Upper lobe of left lung (tissue), 6 donors: Measurements from ENCODE around the gene COBL. TPM values are rescaled to one million over a fixed set of nuclear protein-coding genes. Genes with fewer than 3 reads are reported as not detected.

Experiments
- ATAC-seq, 2 donors: fragments of 200-7000 bp; cut with Tn5 transposase; one replicate each; pipeline ENCODE4 v1.9.1; 2022; ENCODE audit warnings: mild to moderate bottlenecking in 2 of 2, moderate library complexity in 2 of 2; ENCODE audit not compliant: low FRiP score in 2 of 2
- DNase-seq, 2 donors: peaks; one replicate each; pipeline ENCODE4 v3.0.0-alpha.2; 2019 to 2020
- H3K27ac ChIP-seq, 4 donors: fragments of 200-600 bp; sonication (generic); one replicate each; pipeline ENCODE4 v1.5.1; 2016 to 2019
- H3K27me3 ChIP-seq, 4 donors: fragments of 200-600 bp; sonication (generic); one replicate each; pipeline ENCODE4 v1.5.1; 2017 to 2019
- H3K36me3 ChIP-seq, 4 donors: fragments of 200-600 bp; sonication (generic); one replicate each; pipeline ENCODE4 v1.5.1; 2016 to 2019
- H3K4me1 ChIP-seq, 4 donors: fragments of 200-600 bp; sonication (generic); one replicate each; pipeline ENCODE4 v1.5.1; 2018 to 2019
- H3K4me3 ChIP-seq, 4 donors: fragments of 200-600 bp; sonication (generic); one replicate each; pipeline ENCODE4 v1.5.1; 2017 to 2019; ENCODE audit warnings: mild to moderate bottlenecking in 2 of 4, moderate library complexity in 1 of 4
- H3K9me3 ChIP-seq, 4 donors: fragments of 200-600 bp; sonication (generic); one replicate each; pipeline ENCODE4 v1.5.1; 2018 to 2019
- CTCF ChIP-seq, 6 experiments: fragments of 450-650 bp in 4 of 6; fragments of 200-600 bp in 2 of 6; sonication (generic) in 2 of 6; IDR thresholded peaks; one replicate each; pipeline ENCODE4 v1.5.1; 2016 to 2019; ENCODE audit warnings: antibody characterized with exemption in 6 of 6
- EP300 ChIP-seq, 4 donors: sonication (generic); formaldehyde crosslinking; IDR thresholded peaks; one replicate each; pipeline ENCODE4 v1.5.1; 2017; ENCODE audit warnings: antibody characterized with exemption in 4 of 4, control low read depth in 2 of 4
- POLR2A ChIP-seq, 4 donors: fragments of 450-650 bp; IDR thresholded peaks; one replicate each; pipeline ENCODE4 v1.5.1; 2016 to 2017; ENCODE audit warnings: antibody characterized with exemption in 4 of 4, mild to moderate bottlenecking in 2 of 4
- POLR2AphosphoS5 ChIP-seq, 2 donors: sonication (generic); formaldehyde crosslinking; IDR thresholded peaks; one replicate each; pipeline ENCODE4 v1.5.1; 2017; ENCODE audit warnings: antibody characterized with exemption in 2 of 2
- WGBS, 2 donors: methylation state at CpG; one replicate each; pipeline ENCODE4 v1.1.5; 2017 to 2018; 5-methylcytosine and 5-hydroxymethylcytosine counted together
- total RNA-seq, 6 donors: library from RNA; depleted of rRNA in 4 of 6; stranded (reverse); fragments of >200 nt in 4 of 6; gene quantifications; one replicate each; pipeline versions ENCODE4 v1.1.0 to v1.2.1, GENCODE V29; 2016 to 2021
- donor health status: DM: no; HTN: no; CAD: no; lungs with moderate emphysema.
- donor health status: DM: no; HTN: yes; CAD: no; lungs with severe emphysema.

COBL gene
- total RNA-seq, 6 donors from 2014 or later, result 27.0 to 54.7 (median 36.8) TPM

- 68 to 78% methylated on average over 7 of the region's 7 CpGs for WGBS, 2 donors
- TF ChIP-seq POLR2A (IDR thresholded peaks at IDR 0.05) (no peak), EP300 (IDR thresholded peaks at IDR 0.05) (no peak)
- H3K27ac ChIP-seq, result no peak overlapping the region
- no peaks in the 10 kb centered on the region for H3K36me3 ChIP-seq
- no peaks in the 10 kb centered on the region for H3K9me3 ChIP-seq
- DNase-seq, result peak in 1 of 2 donors; percentile 37
- H3K4me3 ChIP-seq, result no peak overlapping the region
- no peak for ATAC-seq
- no peaks in the 10 kb centered on the region for H3K27me3 ChIP-seq
- H3K4me1 ChIP-seq, result no peaks in the 10 kb centered on the region
Observed at GRCh38 chr7:51276091-51276605, 40.5 kb downstream of the COBL start.

GRCh38 chr7:51275532-51275931, 41.1 kb downstream of the COBL start:
- no peak for ATAC-seq
- 67 to 78% methylated on average over 8 to 9 of the region's 9 CpGs for WGBS, 2 donors
- no peak overlapping the region for H3K27ac ChIP-seq

GRCh38 chr7:51274955-51275354, 41.7 kb downstream of the COBL start:
- Histone ChIP-seq H3K27ac (no peak overlapping the region), H3K36me3 (no peaks in the 10 kb centered on the region), H3K4me1 (no peaks in the 10 kb centered on the region), H3K9me3 (no peaks in the 10 kb centered on the region), H3K27me3 (no peaks in the 10 kb centered on the region), H3K4me3 (no peak overlapping the region)
- DNase-seq (no peak), ATAC-seq (peak in 1 of 2 donors; percentile 31)
- 81 to 95% methylated on average over 7 of the region's 7 CpGs for WGBS, 2 donors
- TF ChIP-seq POLR2A (IDR thresholded peaks at IDR 0.05) (no peak), CTCF (IDR thresholded peaks at IDR 0.05) (no peak)

More at GRCh38 chr7:51275532-51275931, 41.1 kb downstream of the COBL start:
- no peaks in the 10 kb centered on the region for H3K9me3 ChIP-seq
- H3K4me3 ChIP-seq, result no peak overlapping the region
- H3K4me1 ChIP-seq, result no peaks in the 10 kb centered on the region
- H3K27me3 ChIP-seq, result no peaks in the 10 kb centered on the region
- TF ChIP-seq POLR2A (IDR thresholded peaks at IDR 0.05) (no peak), EP300 (IDR thresholded peaks at IDR 0.05) (no peak)
- no peaks in the 10 kb centered on the region for H3K36me3 ChIP-seq
- peak in 1 of 2 donors; percentile 68 for DNase-seq

GRCh38 chr7:51274001-51274400, 42.6 kb downstream of the COBL start:
- no peak overlapping the region for H3K27ac ChIP-seq
- TF ChIP-seq POLR2A (IDR thresholded peaks at IDR 0.05) (no peak), CTCF (IDR thresholded peaks at IDR 0.05) (no peak), EP300 (IDR thresholded peaks at IDR 0.05) (no peak), POLR2AphosphoS5 (IDR thresholded peaks at IDR 0.05) (no peak)
- ATAC-seq (no peak), DNase-seq (peak in 1 of 2 donors; percentile 52)
- no peaks in the 10 kb centered on the region for H3K9me3 ChIP-seq
- no peaks in the 10 kb centered on the region for H3K27me3 ChIP-seq
- H3K4me1 ChIP-seq, result no peaks in the 10 kb centered on the region
- no peak overlapping the region for H3K4me3 ChIP-seq
- 86 to 90% methylated on average over 10 of the region's 10 CpGs for WGBS, 2 donors
- H3K36me3 ChIP-seq, result no peaks in the 10 kb centered on the region

GRCh38 chr7:51273360-51273759, 43.2 kb downstream of the COBL start:
- no peak for TF ChIP-seq POLR2AphosphoS5 (IDR thresholded peaks at IDR 0.05)
- no peak for TF ChIP-seq EP300 (IDR thresholded peaks at IDR 0.05)
- no peak for TF ChIP-seq CTCF (IDR thresholded peaks at IDR 0.05)
- no peak for TF ChIP-seq POLR2A (IDR thresholded peaks at IDR 0.05)
- H3K36me3 ChIP-seq, result no peaks in the 10 kb centered on the region
- H3K4me3 ChIP-seq, result no peak overlapping the region
- DNase-seq (no peak), ATAC-seq (no peak)
- no peak overlapping the region for H3K27ac ChIP-seq
- H3K27me3 ChIP-seq, result no peaks in the 10 kb centered on the region
- H3K4me1 ChIP-seq, result no peaks in the 10 kb centered on the region
- 80 to 100% methylated on average over 1 of the region's 1 CpG for WGBS, 2 donors
- no peaks in the 10 kb centered on the region for H3K9me3 ChIP-seq

- TF ChIP-seq EP300 (IDR thresholded peaks at IDR 0.05) (no peak), CTCF (IDR thresholded peaks at IDR 0.05) (no peak), POLR2AphosphoS5 (IDR thresholded peaks at IDR 0.05) (no peak), POLR2A (IDR thresholded peaks at IDR 0.05) (no peak)
- Histone ChIP-seq H3K36me3 (no peaks in the 10 kb centered on the region), H3K4me1 (no peaks in the 10 kb centered on the region), H3K27ac (no peak overlapping the region), H3K9me3 (no peaks in the 10 kb centered on the region), H3K27me3 (no peaks in the 10 kb centered on the region), H3K4me3 (no peak overlapping the region)
- DNase-seq (no peak), ATAC-seq (no peak)
- WGBS, 2 donors, result 93 to 97% methylated on average over 5 of the region's 5 CpGs
Observed at GRCh38 chr7:51270965-51271364, 45.6 kb downstream of the COBL start.
